Measurements from ENCODE around the gene HSPA2.

HSPA2 gene

GRCh38 chr14:64504310-64504896, 36.1 kb upstream of the HSPA2 start, which contains the start of gene ZBTB1:
TSS of gene ZBTB1 (plus strand) at chr14:64504770. CDS start at chr14:64521505, 16,735 bp downstream.
- DNase-seq, result peak; percentile 80
- Histone ChIP-seq H3K4me3 (ENCODE audit: low read depth, low read length) (peak within 1 kb of the TSS; percentile 66), H3K27ac (peak within 1 kb of the TSS; percentile 98), H3K27me3 (replicated peaks) (no peaks in the 10 kb centered on the region), H3K36me3 (replicated peaks) (no peaks in the 10 kb centered on the region)
- TF ChIP-seq, protein P1, sequence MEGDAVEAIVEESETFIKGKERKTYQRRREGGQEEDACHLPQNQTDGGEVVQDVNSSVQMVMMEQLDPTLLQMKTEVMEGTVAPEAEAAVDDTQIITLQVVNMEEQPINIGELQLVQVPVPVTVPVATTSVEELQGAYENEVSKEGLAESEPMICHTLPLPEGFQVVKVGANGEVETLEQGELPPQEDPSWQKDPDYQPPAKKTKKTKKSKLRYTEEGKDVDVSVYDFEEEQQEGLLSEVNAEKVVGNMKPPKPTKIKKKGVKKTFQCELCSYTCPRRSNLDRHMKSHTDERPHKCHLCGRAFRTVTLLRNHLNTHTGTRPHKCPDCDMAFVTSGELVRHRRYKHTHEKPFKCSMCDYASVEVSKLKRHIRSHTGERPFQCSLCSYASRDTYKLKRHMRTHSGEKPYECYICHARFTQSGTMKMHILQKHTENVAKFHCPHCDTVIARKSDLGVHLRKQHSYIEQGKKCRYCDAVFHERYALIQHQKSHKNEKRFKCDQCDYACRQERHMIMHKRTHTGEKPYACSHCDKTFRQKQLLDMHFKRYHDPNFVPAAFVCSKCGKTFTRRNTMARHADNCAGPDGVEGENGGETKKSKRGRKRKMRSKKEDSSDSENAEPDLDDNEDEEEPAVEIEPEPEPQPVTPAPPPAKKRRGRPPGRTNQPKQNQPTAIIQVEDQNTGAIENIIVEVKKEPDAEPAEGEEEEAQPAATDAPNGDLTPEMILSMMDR (IDR thresholded peaks at IDR 0.05; ENCODE audit: low read depth, low read length, missing control alignments), result no peak
- in situ Hi-C loops (cut with HindIII; ENCODE audit: low pct_ligation_motif_present, low sequenced_read_pairs), result no loop called here

DNA sequence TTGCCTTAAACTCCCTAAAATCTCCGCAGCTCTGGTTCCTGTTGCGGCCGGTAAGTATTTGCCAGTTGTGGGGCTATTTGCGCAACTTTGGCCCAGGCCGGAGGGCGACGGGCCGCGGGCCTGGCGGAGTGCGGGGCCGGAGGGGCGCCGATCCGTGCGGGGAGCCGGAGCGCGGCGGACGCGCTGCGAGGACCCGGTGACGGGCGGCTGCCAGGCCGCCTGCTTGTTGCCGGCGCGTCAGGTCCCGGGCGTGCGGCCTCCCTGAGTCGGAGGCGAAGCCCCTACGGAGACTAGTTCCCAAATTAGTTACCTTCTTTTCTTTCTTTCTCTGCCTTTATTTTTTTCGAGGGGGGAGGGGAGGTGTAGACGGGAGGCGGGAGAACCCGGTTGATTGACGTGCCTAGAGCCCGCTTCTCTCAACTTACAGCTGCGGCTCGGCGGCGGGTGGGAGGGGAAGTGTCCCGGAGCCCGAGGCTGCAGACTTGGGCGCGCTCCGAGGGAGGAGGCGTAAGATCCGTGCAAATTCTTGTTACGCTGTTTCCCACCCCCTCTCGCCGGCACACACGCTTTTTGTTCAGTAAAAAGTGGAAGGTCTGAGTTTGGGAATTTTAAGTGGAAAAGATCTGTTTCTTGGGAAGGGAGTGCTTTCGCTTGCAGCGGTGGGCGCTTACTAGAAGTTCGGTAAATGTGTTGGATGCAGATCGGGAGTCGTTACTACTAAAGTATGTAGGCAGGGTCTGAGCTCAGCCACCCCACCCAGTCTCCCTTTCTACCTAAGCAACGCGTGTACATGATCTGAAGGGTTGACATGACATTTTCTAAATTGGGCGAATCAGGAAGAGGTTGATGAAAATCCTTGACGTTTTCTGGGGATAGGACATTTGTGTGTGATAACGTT, 35.4 kb upstream of the HSPA2 start:
- peak; percentile 83 for DNase-seq
- in situ Hi-C loops (cut with HindIII; ENCODE audit: low pct_ligation_motif_present, low sequenced_read_pairs), result no loop called here
- Histone ChIP-seq H3K27ac (peak overlapping the region; percentile 98), H3K27me3 (replicated peaks) (no peaks in the 10 kb centered on the region), H3K36me3 (replicated peaks) (no peaks in the 10 kb centered on the region), H3K4me3 (ENCODE audit: low read depth, low read length) (peak overlapping the region; percentile 66)
- TF ChIP-seq, protein P1 (IDR thresholded peaks at IDR 0.05; ENCODE audit: low read depth, low read length, missing control alignments), result no peak

- Histone ChIP-seq H3K4me3 (ENCODE audit: low read depth, low read length) (peak overlapping the region; percentile 41), H3K27ac (no peak overlapping the region), H3K36me3 (replicated peaks) (peaks cover 2% of the 10 kb centered on the region), H3K27me3 (replicated peaks) (no peaks in the 10 kb centered on the region)
- no peak for DNase-seq
- in situ Hi-C loops (cut with HindIII; ENCODE audit: low pct_ligation_motif_present, low sequenced_read_pairs), result no loop called here
- TF ChIP-seq, protein P1 (IDR thresholded peaks at IDR 0.05; ENCODE audit: low read depth, low read length, missing control alignments), result no peak
Measured at GRCh38 chr14:64506721-64507120, 33.8 kb upstream of the HSPA2 start.

DNA sequence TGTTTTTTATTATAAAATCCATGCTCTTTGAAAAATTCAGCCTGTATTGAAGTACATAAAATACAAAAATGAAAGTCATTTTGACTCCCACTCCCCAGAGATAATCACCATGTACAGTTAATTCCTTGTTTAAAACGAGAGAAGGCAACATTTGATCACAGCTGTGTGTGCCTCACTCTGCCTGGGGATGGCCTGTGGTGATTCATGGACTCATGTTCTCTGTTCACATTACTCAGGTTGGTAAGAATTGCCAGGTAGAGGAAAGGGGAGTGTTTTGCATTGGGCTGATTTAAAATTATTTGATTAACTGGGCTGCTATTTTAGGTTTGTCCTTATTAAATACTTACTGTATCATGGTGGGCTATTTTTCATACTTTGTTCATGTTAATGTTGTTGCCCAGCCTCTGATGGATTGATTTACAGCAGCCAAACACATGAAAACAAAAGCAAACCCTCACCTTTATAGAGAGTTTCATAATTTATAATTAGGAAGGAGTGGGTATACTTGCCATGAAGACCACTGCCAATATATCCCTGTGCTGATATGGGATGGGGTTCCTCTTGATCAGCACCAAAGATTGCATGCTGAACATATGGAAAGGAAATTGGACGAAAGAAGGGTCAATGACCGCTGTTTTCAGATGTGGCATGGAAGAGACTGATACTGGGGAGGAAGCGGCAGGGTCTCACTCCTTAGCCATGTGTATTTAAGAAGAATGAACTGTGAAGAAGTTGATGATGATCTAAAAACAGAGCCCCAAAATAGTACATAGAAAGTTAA, 33.0 kb upstream of the HSPA2 start:
- Histone ChIP-seq H3K27me3 (replicated peaks) (no peaks in the 10 kb centered on the region), H3K4me3 (ENCODE audit: low read depth, low read length) (no peak overlapping the region), H3K27ac (no peak overlapping the region), H3K36me3 (replicated peaks) (peaks cover 2% of the 10 kb centered on the region)
- in situ Hi-C loops (cut with HindIII; ENCODE audit: low pct_ligation_motif_present, low sequenced_read_pairs), result no loop called here
- TF ChIP-seq, protein P1 (IDR thresholded peaks at IDR 0.05; ENCODE audit: low read depth, low read length, missing control alignments), result no peak
- DNase-seq, result no peak

GRCh38 chr14:64508215-64508776, 32.2 kb upstream of the HSPA2 start:
- TF ChIP-seq, protein P1 (IDR thresholded peaks at IDR 0.05; ENCODE audit: low read depth, low read length, missing control alignments), result no peak
- Histone ChIP-seq H3K27me3 (replicated peaks) (no peaks in the 10 kb centered on the region), H3K4me3 (ENCODE audit: low read depth, low read length) (no peak overlapping the region), H3K36me3 (replicated peaks) (peaks cover 2% of the 10 kb centered on the region), H3K27ac (no peak overlapping the region)
- in situ Hi-C loops (cut with HindIII; ENCODE audit: low pct_ligation_motif_present, low sequenced_read_pairs), result no loop called here
- DNase-seq, result no peak
